ENCODE measurements around the gene IDUA.

Gene IDUA

GRCh38 chr4:1015179-1015578 is 28.3 kb downstream of the IDUA start:
- no peak for DNase-seq (ENCODE audit: low read depth, low spot score)
- CTCF ChIA-PET, result no interaction called here

GRCh38 chr4:1015746-1016145 is 28.9 kb downstream of the IDUA start:
- no peak overlapping the region for H3K4me3 ChIP-seq (ENCODE audit: low read depth, low read length)
- no peak for TF ChIP-seq CTCF (IDR thresholded peaks at IDR 0.05; ENCODE audit: insufficient read depth, low read length, missing control alignments)
- no peak for DNase-seq (ENCODE audit: low read depth, low spot score)
- ChIA-PET CTCF (no interaction called here), POLR2A (interaction anchor here (0.6 kb wide), 1 partner anchor 329 kb away, joined by 3 read pairs; no protein-coding TSS in a partner anchor)

More at GRCh38 chr4:1015179-1015578, 28.3 kb downstream of the IDUA start:
- no peak for TF ChIP-seq CTCF (IDR thresholded peaks at IDR 0.05; ENCODE audit: insufficient read depth, low read length, missing control alignments)
- POLR2A ChIA-PET, result no interaction called here
- no peak overlapping the region for H3K4me3 ChIP-seq (ENCODE audit: low read depth, low read length)

- TF ChIP-seq CTCF (IDR thresholded peaks at IDR 0.05; ENCODE audit: insufficient read depth, low read length, missing control alignments), result no peak
- ChIA-PET CTCF (no interaction called here), POLR2A (no interaction called here)
- no peak overlapping the region for H3K4me3 ChIP-seq (ENCODE audit: low read depth, low read length)
- no peak for DNase-seq (ENCODE audit: low read depth, low spot score)
These were observed 30.4 kb downstream of the IDUA start for GRCh38 chr4:1017211-1017610.

DNA sequence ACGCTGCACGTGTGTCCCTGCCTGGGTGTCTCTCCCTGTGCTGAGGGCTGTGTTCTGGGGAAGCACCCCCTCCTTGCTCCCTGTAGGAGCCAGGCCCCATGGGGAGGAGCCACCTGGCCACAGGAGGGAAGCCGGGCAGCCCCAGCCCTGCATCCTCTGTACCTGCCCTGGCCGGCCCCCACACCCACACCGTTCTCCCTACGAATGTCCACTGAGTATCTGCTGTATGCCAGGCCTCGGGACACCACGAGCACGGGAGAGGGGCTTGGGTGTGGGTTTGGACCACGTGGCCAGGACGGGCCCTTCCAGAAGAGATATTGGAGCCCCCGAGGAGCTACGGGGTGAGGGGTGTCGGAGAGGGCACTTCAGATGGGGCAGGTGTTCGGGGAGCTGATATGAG is 30.9 kb downstream of the IDUA start:
- ChIA-PET CTCF (no interaction called here), POLR2A (no interaction called here)
- no peak overlapping the region for H3K4me3 ChIP-seq (ENCODE audit: low read depth, low read length)
- TF ChIP-seq CTCF (IDR thresholded peaks at IDR 0.05; ENCODE audit: insufficient read depth, low read length, missing control alignments), result no peak
- DNase-seq (ENCODE audit: low read depth, low spot score), result no peak

DNA sequence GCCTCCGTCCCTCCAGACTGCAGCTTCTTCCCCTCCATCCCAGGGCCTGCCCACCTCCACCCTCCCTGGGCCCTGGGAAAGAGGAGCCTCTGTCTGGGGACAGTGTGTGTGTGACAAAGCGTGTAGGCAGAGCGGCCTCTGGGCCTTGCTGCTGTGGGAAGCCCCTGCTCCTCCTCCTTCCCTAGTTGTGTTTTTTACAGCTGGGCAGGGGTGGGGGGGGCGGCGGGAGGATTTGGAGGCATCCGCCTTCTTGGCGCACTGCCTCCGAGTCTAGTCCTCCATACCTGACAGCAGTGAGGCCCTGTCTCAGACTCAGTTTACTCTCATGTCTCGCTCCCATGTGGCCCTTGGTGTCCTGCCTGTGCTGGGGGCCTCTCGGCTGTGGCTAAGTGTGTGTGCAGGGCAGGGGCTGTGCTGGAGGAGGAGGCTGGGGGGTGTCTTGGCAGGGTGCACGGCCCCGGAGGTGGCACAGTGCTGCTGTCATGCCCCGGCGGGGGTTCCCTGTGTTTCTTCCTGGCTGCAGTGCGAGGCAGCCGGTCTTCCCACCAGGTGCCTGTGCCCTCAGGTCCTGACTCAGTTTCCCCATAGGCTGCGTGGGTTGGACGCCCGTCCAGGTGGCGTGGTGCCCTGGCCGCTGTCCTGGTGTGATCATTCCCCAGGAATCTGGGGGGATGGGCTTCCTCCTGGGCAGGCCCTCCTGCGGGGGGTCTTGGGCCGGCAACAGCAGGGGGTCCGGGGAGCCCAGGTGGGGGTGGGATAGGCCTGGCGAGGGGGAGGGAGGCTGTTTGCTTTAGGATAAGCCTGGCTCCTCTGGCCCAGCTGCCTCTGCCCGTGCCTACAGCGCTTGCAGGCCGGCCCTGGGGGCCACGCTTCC is 31.5 kb downstream of the IDUA start:
- no peak for TF ChIP-seq CTCF (IDR thresholded peaks at IDR 0.05; ENCODE audit: insufficient read depth, low read length, missing control alignments)
- no peak for DNase-seq (ENCODE audit: low read depth, low spot score)
- ChIA-PET POLR2A (no interaction called here), CTCF (no interaction called here)
- H3K4me3 ChIP-seq (ENCODE audit: low read depth, low read length), result no peak overlapping the region

DNA sequence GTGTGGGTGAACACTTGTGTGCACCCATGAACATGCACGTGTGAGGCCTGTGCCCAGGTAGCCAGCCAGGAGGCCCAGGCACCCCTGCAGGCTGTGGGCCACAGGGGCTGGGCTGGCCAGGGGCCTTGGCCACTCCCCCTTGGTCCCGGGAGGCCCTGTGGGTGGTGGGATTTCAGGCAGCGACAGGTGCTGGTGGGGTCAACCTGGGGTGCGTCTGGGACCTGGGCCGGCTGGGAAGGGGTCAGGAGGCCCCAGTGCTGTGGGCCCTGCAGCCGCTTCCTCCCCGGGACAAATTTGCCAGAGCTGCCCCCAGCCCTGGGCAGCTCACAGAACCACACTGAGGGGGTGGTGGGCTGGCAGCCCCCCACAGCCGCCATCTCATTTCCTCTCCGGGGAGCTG is 32.5 kb downstream of the IDUA start:
- CTCF ChIA-PET, result no interaction called here
- H3K4me3 ChIP-seq (ENCODE audit: low read depth, low read length), result no peak overlapping the region
- no peak for TF ChIP-seq CTCF (IDR thresholded peaks at IDR 0.05; ENCODE audit: insufficient read depth, low read length, missing control alignments)
- no peak for DNase-seq (ENCODE audit: low read depth, low spot score)
- POLR2A ChIA-PET, result no interaction called here
